Hepatocyte (in vitro differentiated cells): ENCODE results near the gene NEK8.

ENCODE experiments used
- EZH2 ChIP-seq: fragments of 200-600 bp; sonication (generic); IDR thresholded peaks from 2 replicates; pipeline ENCODE4 v1.6.1; 2016; ENCODE audit warnings: antibody characterized with exemption, mild to moderate bottlenecking, borderline replicate concordance
- TF ChIP-seq, protein P1 (sequence below): fragments of 200-600 bp; sonication (generic); IDR thresholded peaks from 2 replicates; pipeline ENCODE4 v1.5.1; 2016; ENCODE audit warnings: antibody characterized with exemption, mild to moderate bottlenecking; ENCODE audit not compliant: poor library complexity

DNA sequence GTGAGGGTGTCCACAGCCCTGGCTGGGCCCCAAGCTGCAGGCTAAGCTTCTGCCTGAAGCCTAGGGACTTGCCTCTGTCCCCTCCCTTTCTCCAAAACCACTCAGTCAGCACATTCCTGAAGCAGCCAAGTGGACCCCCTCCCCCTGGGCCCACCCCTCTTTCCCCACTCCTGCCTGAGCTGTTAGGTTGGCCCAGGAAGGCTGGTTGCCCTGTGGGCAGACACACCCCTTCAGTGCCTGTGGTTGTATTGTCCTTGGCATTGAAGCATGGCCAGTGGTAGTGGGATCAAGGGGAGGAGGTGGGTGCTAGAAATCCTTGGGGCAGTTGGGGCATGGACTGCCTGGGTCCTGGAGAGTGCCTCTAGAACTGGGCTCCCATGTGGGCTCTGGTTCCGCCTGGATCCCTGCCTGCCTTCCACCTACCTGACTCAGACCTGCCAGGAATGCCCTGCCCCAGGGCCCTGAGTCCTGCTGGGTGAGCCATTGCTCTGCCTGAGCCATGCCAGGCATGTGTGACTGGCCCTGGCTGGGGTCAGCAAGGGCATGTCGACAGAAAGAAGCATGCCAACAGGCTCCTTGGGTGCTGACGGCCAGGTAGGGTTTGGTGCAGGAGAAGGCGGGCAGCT lies 17.3 kb downstream of the NEK8 start:
- TF ChIP-seq, protein P1, sequence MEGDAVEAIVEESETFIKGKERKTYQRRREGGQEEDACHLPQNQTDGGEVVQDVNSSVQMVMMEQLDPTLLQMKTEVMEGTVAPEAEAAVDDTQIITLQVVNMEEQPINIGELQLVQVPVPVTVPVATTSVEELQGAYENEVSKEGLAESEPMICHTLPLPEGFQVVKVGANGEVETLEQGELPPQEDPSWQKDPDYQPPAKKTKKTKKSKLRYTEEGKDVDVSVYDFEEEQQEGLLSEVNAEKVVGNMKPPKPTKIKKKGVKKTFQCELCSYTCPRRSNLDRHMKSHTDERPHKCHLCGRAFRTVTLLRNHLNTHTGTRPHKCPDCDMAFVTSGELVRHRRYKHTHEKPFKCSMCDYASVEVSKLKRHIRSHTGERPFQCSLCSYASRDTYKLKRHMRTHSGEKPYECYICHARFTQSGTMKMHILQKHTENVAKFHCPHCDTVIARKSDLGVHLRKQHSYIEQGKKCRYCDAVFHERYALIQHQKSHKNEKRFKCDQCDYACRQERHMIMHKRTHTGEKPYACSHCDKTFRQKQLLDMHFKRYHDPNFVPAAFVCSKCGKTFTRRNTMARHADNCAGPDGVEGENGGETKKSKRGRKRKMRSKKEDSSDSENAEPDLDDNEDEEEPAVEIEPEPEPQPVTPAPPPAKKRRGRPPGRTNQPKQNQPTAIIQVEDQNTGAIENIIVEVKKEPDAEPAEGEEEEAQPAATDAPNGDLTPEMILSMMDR, result no peak
- TF ChIP-seq EZH2, result no peak
